DOHH2 (cell line): Measurements from ENCODE around the gene PHKG1.
"Not testable (repeated sequence)": the region's sequence is repeated elsewhere in the genome, so short reads cannot be mapped to it uniquely, and the experiment has no call there.

Source experiments
- H3F3A ChIP-seq: fragments of 200-600 bp; sonication (generic), shearing (Covaris generic); 2 replicates; pipeline ENCODE4 v1.6.0; 2016; ENCODE audit warnings: antibody characterized with exemption, mild to moderate bottlenecking; ENCODE audit not compliant: control insufficient read depth, insufficient read depth
- H3K27ac ChIP-seq: fragments of 200-600 bp; sonication (generic); 2 replicates; pipeline ENCODE4 v1.5.1; 2014; ENCODE audit warnings: low read depth, mild to moderate bottlenecking, low read length, moderate library complexity
- H3K27me3 ChIP-seq: fragments of 200-600 bp; sonication (generic); 2 replicates; pipeline ENCODE4 v1.6.1; 2014; ENCODE audit warnings: mild to moderate bottlenecking, low read length, mixed read lengths; ENCODE audit not compliant: control insufficient read depth
- H3K36me3 ChIP-seq: fragments of 200-600 bp; sonication (generic); 2 replicates; pipeline ENCODE4 v1.6.1; 2014; ENCODE audit warnings: mild to moderate bottlenecking, low read length, moderate library complexity, mixed read lengths; ENCODE audit not compliant: control insufficient read depth
- H3K4me1 ChIP-seq: fragments of 200-600 bp; sonication (generic); 2 replicates; pipeline ENCODE4 v1.6.1; 2014; ENCODE audit warnings: mild to moderate bottlenecking, low read length, mixed read lengths; ENCODE audit not compliant: control insufficient read depth
- H3K4me2 ChIP-seq: fragments of 200-600 bp; sonication (generic); 2 replicates; pipeline ENCODE4 v1.6.0; 2014; ENCODE audit warnings: mild to moderate bottlenecking, low read length, moderate library complexity
- H3K4me3 ChIP-seq: fragments of 200-600 bp; sonication (generic); 2 replicates; pipeline ENCODE4 v1.5.1; 2014; ENCODE audit warnings: mild to moderate bottlenecking, low read length, mixed read lengths
- H3K79me2 ChIP-seq: fragments of 200-600 bp; sonication (generic); 2 replicates; pipeline ENCODE4 v1.6.1; 2014; ENCODE audit warnings: mild to moderate bottlenecking, low read length, mixed read lengths; ENCODE audit not compliant: control insufficient read depth
- H3K9me2 ChIP-seq: fragments of 200-600 bp; sonication (generic); replicated peaks from 2 replicates; pipeline ENCODE4 v1.6.1; 2014; ENCODE audit warnings: mild to moderate bottlenecking, low read length, mixed read lengths; ENCODE audit not compliant: control insufficient read depth
- H3K9me3 ChIP-seq: fragments of 200-600 bp; sonication (generic); 2 replicates; pipeline ENCODE4 v1.6.1; 2014; ENCODE audit warnings: antibody characterized with exemption, low read length, mixed read lengths; ENCODE audit not compliant: control insufficient read depth, insufficient read depth
- H4K20me1 ChIP-seq: fragments of 200-600 bp; sonication (generic); 2 replicates; pipeline ENCODE4 v1.6.0; 2014; ENCODE audit warnings: low read depth, mild to moderate bottlenecking, antibody characterized with exemption, low read length, moderate library complexity; ENCODE audit not compliant: control insufficient read depth, insufficient read depth
- EZH2phosphoT487 ChIP-seq: fragments of 200-600 bp; sonication (generic); IDR thresholded peaks from 2 replicates; pipeline ENCODE4 v1.6.1; 2017; ENCODE audit warnings: borderline replicate concordance, mild to moderate bottlenecking, antibody characterized with exemption, low read length, moderate library complexity, mixed read lengths
- TF ChIP-seq, protein P1 (sequence below): fragments of 200-600 bp; sonication (generic); IDR thresholded peaks from one replicate; pipeline ENCODE4 v1.5.1; 2014; ENCODE audit warnings: antibody characterized with exemption, mild to moderate bottlenecking, low read depth, low read length; ENCODE audit not compliant: poor library complexity, severe bottlenecking

The PHKG1 gene

DNA sequence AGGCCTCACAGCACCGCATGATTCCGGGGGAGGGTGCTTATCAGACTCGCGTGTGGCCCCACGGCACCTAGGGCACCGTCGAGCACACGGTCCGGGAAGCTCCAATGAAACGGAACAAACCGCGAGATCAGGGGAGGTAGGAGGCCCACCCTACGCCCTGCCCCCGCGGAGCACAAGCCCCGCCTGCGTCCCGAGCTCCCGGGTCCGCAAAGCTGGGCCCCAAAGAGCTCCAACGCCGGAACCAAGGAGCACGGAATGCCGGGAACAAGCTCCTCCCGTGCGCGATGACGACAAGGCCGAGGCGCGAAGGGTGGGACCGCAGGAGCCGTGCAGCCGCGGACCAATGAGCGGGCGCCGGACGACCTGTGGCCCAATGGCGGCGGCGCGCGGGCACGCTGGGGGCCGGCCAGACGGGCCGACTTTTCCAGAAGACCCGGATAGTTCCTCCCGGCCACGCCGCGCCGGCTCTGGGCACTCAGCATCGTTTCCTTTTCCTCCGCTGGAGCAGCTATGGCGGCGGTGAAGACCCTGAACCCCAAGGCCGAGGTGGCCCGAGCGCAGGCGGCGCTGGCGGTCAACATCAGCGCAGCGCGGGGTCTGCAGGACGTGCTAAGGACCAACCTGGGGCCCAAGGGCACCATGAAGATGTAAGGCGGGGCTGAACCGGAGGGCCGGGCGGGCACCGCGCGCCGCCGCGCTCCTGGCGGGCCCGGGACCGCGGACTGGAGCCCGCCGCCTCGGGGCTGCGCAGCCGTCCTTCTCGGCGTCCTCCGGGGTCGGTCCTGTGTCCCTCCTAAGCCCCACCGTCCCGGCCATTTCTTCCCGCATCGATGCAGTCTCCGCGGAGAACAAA, 41.2 kb downstream of the PHKG1 start, which contains the start of the genes CCT6A and PSPH:
TSS of gene CCT6A (plus strand) at position 427 of the 853 bp plus-strand sequence. CDS start at position 511, 84 bp downstream.
TSS of gene PSPH (minus strand) at position 106 of the 853 bp plus-strand sequence. CDS start 30,232 bp downstream, outside the sequence.
- peak within 1 kb of the TSS; percentile 77 for H3K27ac ChIP-seq
- H3K79me2 ChIP-seq, result peaks cover 97% of the 10 kb centered on the region
- peaks cover 84% of the 10 kb centered on the region for H3K36me3 ChIP-seq
- TF ChIP-seq, protein P1, sequence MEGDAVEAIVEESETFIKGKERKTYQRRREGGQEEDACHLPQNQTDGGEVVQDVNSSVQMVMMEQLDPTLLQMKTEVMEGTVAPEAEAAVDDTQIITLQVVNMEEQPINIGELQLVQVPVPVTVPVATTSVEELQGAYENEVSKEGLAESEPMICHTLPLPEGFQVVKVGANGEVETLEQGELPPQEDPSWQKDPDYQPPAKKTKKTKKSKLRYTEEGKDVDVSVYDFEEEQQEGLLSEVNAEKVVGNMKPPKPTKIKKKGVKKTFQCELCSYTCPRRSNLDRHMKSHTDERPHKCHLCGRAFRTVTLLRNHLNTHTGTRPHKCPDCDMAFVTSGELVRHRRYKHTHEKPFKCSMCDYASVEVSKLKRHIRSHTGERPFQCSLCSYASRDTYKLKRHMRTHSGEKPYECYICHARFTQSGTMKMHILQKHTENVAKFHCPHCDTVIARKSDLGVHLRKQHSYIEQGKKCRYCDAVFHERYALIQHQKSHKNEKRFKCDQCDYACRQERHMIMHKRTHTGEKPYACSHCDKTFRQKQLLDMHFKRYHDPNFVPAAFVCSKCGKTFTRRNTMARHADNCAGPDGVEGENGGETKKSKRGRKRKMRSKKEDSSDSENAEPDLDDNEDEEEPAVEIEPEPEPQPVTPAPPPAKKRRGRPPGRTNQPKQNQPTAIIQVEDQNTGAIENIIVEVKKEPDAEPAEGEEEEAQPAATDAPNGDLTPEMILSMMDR, result no peak
- TF ChIP-seq EZH2phosphoT487, result no peak
- H3K4me2 ChIP-seq, result peak within 1 kb of the TSS; percentile 75
- H3K4me3 ChIP-seq, result peak within 1 kb of the TSS; percentile 77
- H3K27me3 ChIP-seq, result no peaks in the 10 kb centered on the region
- no peaks in the 10 kb centered on the region for H3K9me2 ChIP-seq
- H4K20me1 ChIP-seq, result peaks cover 11% of the 10 kb centered on the region
- H3K9me3 ChIP-seq, result no peaks in the 10 kb centered on the region
- H3F3A ChIP-seq, result peaks cover 37% of the 10 kb centered on the region
- peaks cover 54% of the 10 kb centered on the region for H3K4me1 ChIP-seq

DNA sequence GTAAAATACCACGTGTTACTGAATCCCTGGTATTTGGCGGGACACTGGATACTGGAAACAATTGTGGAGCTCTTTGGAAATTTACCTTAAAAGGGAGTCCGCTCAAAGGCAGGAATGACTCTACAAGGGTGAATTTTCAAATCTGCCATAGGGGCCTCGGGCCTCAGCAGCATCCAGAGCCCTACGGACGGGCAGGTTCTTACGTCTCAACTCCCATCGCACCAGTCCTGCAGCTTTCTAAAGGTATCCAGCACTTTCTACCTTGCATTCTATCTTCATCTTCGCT, 41.8 kb downstream of the PHKG1 start:
- H3K79me2 ChIP-seq, result peaks cover 98% of the 10 kb centered on the region
- H3K9me2 ChIP-seq, result no peaks in the 10 kb centered on the region
- H3K4me3 ChIP-seq, result peak overlapping the region; percentile 77

DNA sequence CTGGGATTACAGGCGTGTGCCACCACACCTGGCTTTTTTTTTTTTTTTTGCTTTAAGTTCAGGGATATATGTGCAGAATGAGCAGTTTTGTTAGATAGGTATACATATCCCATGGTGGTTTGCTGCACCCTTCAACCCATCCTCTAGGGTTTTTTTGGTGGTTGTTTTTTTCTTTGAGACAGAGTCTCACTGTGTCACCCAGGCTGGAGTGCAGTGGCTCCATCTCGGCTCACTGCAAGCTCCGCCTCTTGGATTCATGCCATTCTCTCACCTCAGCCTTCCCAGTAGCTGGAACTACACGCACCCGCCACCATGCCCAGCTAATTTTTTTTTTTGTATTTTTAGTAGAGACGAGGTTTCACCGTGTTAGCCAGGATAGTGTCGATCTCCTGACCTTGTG, 44.0 kb downstream of the PHKG1 start:
- Histone ChIP-seq H3K79me2 (peaks cover 98% of the 10 kb centered on the region), H3K4me1 (peaks cover 30% of the 10 kb centered on the region), H3K36me3 (peaks cover 73% of the 10 kb centered on the region), H3F3A (peaks cover 16% of the 10 kb centered on the region), H3K4me2 (peak overlapping the region; percentile 31; the same call in 1 of the 2 replicates)
- not testable (repeated sequence) for H4K20me1 ChIP-seq, H3K9me3 ChIP-seq, H3K27me3 ChIP-seq, H3K27ac ChIP-seq, H3K9me2 ChIP-seq, H3K4me3 ChIP-seq

More for the DNA sequence above, 41.8 kb downstream of the PHKG1 start:
- H3K4me2 ChIP-seq, result peak overlapping the region; percentile 75
- TF ChIP-seq, protein P1, result no peak
- TF ChIP-seq EZH2phosphoT487, result no peak
- peak overlapping the region; percentile 77 for H3K27ac ChIP-seq
- peaks cover 34% of the 10 kb centered on the region for H3F3A ChIP-seq
- H4K20me1 ChIP-seq, result peaks cover 11% of the 10 kb centered on the region
- peaks cover 51% of the 10 kb centered on the region for H3K4me1 ChIP-seq
- no peaks in the 10 kb centered on the region for H3K9me3 ChIP-seq
- H3K36me3 ChIP-seq, result peaks cover 84% of the 10 kb centered on the region
- H3K27me3 ChIP-seq, result no peaks in the 10 kb centered on the region

DNA sequence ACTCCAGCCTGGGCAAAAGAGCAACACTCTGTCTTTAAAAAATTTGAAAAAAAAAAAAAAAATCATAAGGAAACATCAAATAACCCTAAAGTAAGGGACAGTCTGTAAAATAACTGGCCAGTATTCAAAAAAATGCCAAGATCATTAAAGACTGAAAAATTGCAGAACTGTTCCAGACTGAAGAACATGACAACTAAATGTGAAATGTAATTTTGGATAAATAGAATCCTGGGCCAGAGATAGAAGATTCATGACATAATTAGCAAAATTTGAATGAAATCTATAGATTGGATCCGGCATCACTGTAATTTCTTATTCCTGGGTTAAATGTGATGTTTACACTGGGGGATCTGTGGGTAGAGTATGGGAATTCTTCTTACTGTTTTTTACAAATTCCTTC, 44.5 kb downstream of the PHKG1 start:
- H3K9me2 ChIP-seq, result no peaks in the 10 kb centered on the region
- H4K20me1 ChIP-seq, result peaks cover 3% of the 10 kb centered on the region
- H3K79me2 ChIP-seq, result peaks cover 96% of the 10 kb centered on the region
- peaks cover 11% of the 10 kb centered on the region for H3F3A ChIP-seq
- H3K4me1 ChIP-seq, result peaks cover 25% of the 10 kb centered on the region
- no peak overlapping the region for H3K4me2 ChIP-seq
- H3K36me3 ChIP-seq, result peaks cover 70% of the 10 kb centered on the region
- H3K9me3 ChIP-seq, result no peaks in the 10 kb centered on the region
- H3K27me3 ChIP-seq, result no peaks in the 10 kb centered on the region
- H3K27ac ChIP-seq, result no peak overlapping the region
- TF ChIP-seq EZH2phosphoT487, result no peak
- TF ChIP-seq, protein P1, result no peak
- H3K4me3 ChIP-seq, result no peak overlapping the region

DNA sequence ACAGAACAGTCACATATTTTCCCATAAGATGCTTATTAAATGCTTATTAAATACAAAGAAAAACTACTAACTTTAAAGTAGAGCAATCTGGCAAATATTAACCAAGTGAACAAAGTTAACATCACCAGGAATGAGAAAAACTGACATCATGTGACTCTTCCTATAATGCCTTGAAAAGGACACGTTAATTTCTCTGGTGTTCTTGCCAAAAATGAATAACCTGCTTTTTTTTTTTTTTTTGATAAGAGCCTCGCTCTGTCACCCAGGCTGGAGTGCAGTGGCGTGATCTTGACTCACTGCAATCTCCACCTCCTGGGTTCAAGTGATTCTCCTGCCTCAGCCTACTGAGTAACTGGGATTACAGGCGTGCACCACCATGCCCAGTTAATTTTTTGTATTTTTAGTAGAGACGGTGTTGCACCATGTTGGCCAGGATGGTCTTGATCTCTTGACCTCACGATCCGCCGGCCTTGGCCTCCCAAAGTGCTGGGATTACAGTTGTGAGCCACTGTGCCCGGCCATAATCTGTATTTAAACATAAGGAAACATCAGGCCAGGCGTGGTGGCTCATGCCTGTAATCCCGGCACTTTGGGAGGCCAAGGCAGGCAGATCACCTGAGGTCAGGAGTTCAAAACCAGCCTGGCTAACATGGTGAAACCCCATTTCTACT, 45.2 kb downstream of the PHKG1 start:
- H3K27ac ChIP-seq, result not testable (repeated sequence)

More for the DNA sequence above, 45.2 kb downstream of the PHKG1 start:
- peaks cover 70% of the 10 kb centered on the region for H3K36me3 ChIP-seq
- H3K9me2 ChIP-seq, H3F3A ChIP-seq, H3K27me3 ChIP-seq, H3K4me2 ChIP-seq, H3K4me3 ChIP-seq, H4K20me1 ChIP-seq, H3K9me3 ChIP-seq: not testable (repeated sequence)
- peaks cover 96% of the 10 kb centered on the region for H3K79me2 ChIP-seq
- H3K4me1 ChIP-seq, result peaks cover 19% of the 10 kb centered on the region
